GM12801 (cell line): ENCODE results near the gene OXNAD1.

Source experiments
- CTCF ChIP-seq: IDR thresholded peaks from one replicate; pipeline ENCODE4 v1.5.1; 2011; ENCODE audit warnings: control low read depth; ENCODE audit not compliant: insufficient read length; ENCODE audit errors: extremely low read depth

OXNAD1 gene

DNA sequence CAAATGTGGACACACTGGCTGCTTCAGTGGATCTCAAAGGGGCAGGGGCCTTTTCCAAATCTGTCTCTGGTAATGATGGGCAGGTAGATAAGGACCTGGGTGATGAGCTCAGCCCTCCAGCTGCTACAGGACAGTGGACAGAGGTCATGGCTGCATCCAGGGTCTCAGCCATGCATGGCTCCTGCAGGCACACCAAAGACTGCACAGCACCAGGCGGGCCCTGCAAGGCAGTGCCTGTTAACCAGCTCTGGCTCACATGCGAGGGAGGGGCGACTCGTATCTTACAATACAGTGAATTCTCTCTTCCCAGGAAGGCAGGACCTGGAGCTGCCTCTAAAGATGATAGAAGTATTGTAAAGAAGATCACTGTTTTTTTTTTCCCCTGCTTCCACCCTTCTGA lies 58.7 kb downstream of the OXNAD1 start:
- no peak for TF ChIP-seq CTCF

- TF ChIP-seq CTCF: no peak
Measured at GRCh38 chr3:16325850-16326249, 60.8 kb downstream of the OXNAD1 start.

DNA sequence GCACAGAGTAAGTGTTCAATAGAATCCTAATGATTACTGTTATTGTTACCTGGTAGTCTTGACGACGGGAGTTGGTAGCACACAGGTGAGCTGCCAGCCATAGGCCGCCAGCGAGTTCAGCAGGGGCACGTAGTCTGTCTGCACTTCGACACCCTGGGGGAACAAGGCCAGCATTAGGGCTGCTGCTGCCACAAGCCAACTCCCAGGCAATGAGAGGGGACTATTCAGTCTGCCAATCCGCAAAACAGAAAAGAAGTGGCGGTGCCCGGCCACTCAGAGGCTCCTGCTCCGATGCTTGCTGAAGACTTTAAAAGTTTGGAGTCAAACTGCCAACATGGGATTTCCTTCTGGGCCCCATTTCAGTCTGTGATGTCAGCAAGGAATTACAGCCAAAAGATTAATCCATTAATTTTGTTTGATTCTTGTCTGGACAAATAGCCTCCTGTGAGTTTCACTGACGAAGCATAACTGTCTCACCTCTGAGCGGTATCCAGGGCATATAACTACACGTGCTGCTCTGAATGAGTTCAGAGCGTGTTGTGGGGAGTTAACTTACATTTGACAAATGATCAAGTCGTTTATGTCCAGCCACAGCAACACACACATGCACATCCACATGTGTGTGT lies 61.8 kb downstream of the OXNAD1 start:
- no peak for TF ChIP-seq CTCF

- no peak for TF ChIP-seq CTCF
Measured at GRCh38 chr3:16328124-16328523, 63.1 kb downstream of the OXNAD1 start.

- no peak for TF ChIP-seq CTCF
Measured at GRCh38 chr3:16329036-16329825, 64.2 kb downstream of the OXNAD1 start.

- no peak for TF ChIP-seq CTCF
Measured at GRCh38 chr3:16329826-16330129, 64.8 kb downstream of the OXNAD1 start.

- no peak for TF ChIP-seq CTCF
Measured at GRCh38 chr3:16330351-16330750, 65.3 kb downstream of the OXNAD1 start.
